Vagina (tissue), 2 donors: ENCODE measurements around the gene KL.

ENCODE experiments used
- CTCF ChIP-seq, 3 experiments: fragments of 450-650 bp in 2 of 3; fragments of 200-600 bp in 1 of 3; sonication (generic) in 1 of 3; IDR thresholded peaks; one replicate each; pipeline ENCODE4 v1.5.1; 2017 to 2019; ENCODE audit warnings: antibody characterized with exemption in 3 of 3, mild to moderate bottlenecking in 2 of 3, moderate library complexity in 2 of 3
- POLR2A ChIP-seq, 2 donors: fragments of 450-650 bp; IDR thresholded peaks; one replicate each; pipeline ENCODE4 v1.6.1; 2017; ENCODE audit warnings: antibody characterized with exemption in 2 of 2, mild to moderate bottlenecking in 2 of 2, moderate library complexity in 2 of 2

- TF ChIP-seq POLR2A (IDR thresholded peaks at IDR 0.05), result no peak
- TF ChIP-seq CTCF (IDR thresholded peaks at IDR 0.05), result no peak
These were observed 44.6 kb downstream of the KL start for GRCh38 chr13:33060815-33061214.
